Measurements from ENCODE around the gene SPACA7.

The SPACA7 gene

DNA sequence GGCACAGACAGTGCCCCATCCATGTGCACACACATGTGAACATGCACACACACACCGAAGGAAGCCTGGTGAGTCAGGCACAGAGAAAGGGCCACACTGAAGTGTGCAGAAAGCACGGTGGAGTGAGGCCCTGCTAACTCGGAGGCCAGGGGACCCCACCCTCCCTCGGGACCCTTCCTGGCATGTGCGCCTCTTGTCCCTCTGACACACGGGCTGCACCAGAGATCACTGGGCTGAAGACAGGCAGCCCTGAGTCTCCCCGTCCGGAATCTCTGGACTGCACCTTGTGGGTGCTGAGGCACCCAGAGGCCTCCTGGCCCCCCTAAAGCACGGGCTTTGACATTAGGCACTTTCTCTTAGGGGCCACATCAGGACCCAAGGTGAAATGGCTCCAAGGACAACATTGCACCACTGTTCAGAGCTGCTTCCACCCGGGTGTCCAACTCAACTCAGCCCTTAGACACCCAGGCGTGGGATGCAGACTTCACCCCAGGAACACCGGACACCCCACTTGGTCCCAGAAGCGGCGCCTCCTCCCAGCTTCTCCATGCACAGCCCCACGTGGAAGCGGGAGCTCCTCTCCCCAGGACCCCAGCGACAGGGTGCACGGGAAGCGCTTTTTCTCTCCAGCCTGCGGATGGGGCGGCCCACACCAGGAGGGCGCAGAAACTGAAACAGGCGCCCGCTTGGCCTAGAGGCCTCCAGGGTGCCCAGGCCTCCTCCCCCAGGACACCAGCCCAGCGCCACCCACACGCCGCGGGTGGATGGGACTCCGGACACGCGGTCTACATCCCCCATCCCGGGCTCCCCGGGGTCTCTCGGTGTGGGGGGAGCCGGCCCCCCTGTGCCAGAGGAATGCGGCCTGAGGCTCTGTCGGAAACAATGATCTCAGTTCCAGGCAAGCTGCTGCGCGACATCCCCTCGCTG lies 90.2 kb downstream of the SPACA7 start:
- Histone ChIP-seq H3K4me3 (ENCODE audit: low read length) (no peak overlapping the region), H3K4me1 (ENCODE audit: control insufficient read depth, insufficient read depth, low read length) (no peaks in the 10 kb centered on the region), H3K36me3 (ENCODE audit: control insufficient read depth, insufficient read depth, low read length) (no peaks in the 10 kb centered on the region), H3K27ac (ENCODE audit: low read depth, low read length) (no peak overlapping the region), H3K27me3 (ENCODE audit: control insufficient read depth, insufficient read depth, low read length) (no peaks in the 10 kb centered on the region), H3K9ac (ENCODE audit: low read length) (no peak overlapping the region)

DNA sequence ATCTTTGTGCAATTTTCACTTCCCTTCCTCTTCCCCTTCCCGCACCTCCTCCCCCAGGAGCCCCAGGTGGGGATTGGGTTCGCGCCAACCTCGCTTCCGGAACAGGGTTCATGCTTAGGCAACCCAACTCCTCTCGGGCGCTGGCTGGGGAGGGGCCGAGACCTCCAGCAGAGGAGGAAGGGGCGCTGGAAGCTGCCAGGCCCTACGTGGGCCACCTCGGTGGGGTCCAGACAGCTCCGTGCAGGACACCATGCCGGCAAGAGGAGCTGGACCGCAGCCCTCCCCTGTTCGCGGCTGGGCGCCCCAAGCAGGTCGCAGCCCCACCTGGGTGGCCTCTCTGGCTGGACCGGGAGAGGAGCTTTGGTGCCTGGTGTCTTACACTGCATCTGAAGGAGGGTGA lies 91.1 kb downstream of the SPACA7 start:
- Histone ChIP-seq H3K4me1 (ENCODE audit: control insufficient read depth, insufficient read depth, low read length) (no peaks in the 10 kb centered on the region), H3K27me3 (ENCODE audit: control insufficient read depth, insufficient read depth, low read length) (no peaks in the 10 kb centered on the region), H3K4me3 (ENCODE audit: low read length) (no peak overlapping the region), H3K27ac (ENCODE audit: low read depth, low read length) (no peak overlapping the region), H3K36me3 (ENCODE audit: control insufficient read depth, insufficient read depth, low read length) (no peaks in the 10 kb centered on the region), H3K9ac (ENCODE audit: low read length) (no peak overlapping the region)

DNA sequence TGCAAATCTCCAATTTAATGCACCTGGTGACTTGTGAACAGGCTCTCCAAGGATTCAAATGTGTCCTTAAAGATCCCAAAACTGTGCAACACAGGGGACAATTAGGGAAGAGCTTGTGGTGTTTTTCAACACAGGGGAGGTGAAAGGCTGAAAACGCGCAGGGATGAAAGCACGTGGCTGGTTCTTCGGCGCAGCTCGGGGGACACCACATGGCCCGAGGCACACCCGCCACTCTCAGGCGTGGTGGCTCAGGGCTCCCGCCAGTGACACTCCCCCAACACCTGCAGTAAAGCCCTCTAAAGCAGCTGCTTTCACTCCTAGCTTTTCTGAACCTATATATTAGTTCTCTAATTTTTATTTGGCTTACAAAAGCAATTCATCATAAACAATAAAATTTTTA lies 91.9 kb downstream of the SPACA7 start:
- no peaks in the 10 kb centered on the region for H3K27me3 ChIP-seq (ENCODE audit: control insufficient read depth, insufficient read depth, low read length)
- H3K4me1 ChIP-seq (ENCODE audit: control insufficient read depth, insufficient read depth, low read length): no peaks in the 10 kb centered on the region
- H3K4me3 ChIP-seq (ENCODE audit: low read length): no peak overlapping the region
- H3K27ac ChIP-seq (ENCODE audit: low read depth, low read length): no peak overlapping the region
- H3K9ac ChIP-seq (ENCODE audit: low read length): no peak overlapping the region
- no peaks in the 10 kb centered on the region for H3K36me3 ChIP-seq (ENCODE audit: control insufficient read depth, insufficient read depth, low read length)

GRCh38 chr13:112469071-112469745 lies 93.1 kb downstream of the SPACA7 start:
- Histone ChIP-seq H3K36me3 (ENCODE audit: control insufficient read depth, insufficient read depth, low read length) (no peaks in the 10 kb centered on the region), H3K4me3 (ENCODE audit: low read length) (no peak overlapping the region), H3K4me1 (ENCODE audit: control insufficient read depth, insufficient read depth, low read length) (no peaks in the 10 kb centered on the region), H3K9ac (ENCODE audit: low read length) (no peak overlapping the region), H3K27me3 (ENCODE audit: control insufficient read depth, insufficient read depth, low read length) (no peaks in the 10 kb centered on the region), H3K27ac (ENCODE audit: low read depth, low read length) (no peak overlapping the region)

- no peaks in the 10 kb centered on the region for H3K36me3 ChIP-seq (ENCODE audit: control insufficient read depth, insufficient read depth, low read length)
- no peaks in the 10 kb centered on the region for H3K4me1 ChIP-seq (ENCODE audit: control insufficient read depth, insufficient read depth, low read length)
- no peak overlapping the region for H3K27ac ChIP-seq (ENCODE audit: low read depth, low read length)
- H3K4me3 ChIP-seq (ENCODE audit: low read length): no peak overlapping the region
- no peaks in the 10 kb centered on the region for H3K27me3 ChIP-seq (ENCODE audit: control insufficient read depth, insufficient read depth, low read length)
- no peak overlapping the region for H3K9ac ChIP-seq (ENCODE audit: low read length)
These were observed 97.7 kb downstream of the SPACA7 start for GRCh38 chr13:112473818-112474217.

GRCh38 chr13:112474869-112475268 lies 98.7 kb downstream of the SPACA7 start:
- no peaks in the 10 kb centered on the region for H3K27me3 ChIP-seq (ENCODE audit: control insufficient read depth, insufficient read depth, low read length)
- no peak overlapping the region for H3K27ac ChIP-seq (ENCODE audit: low read depth, low read length)
- H3K4me3 ChIP-seq (ENCODE audit: low read length): no peak overlapping the region
- H3K4me1 ChIP-seq (ENCODE audit: control insufficient read depth, insufficient read depth, low read length): no peaks in the 10 kb centered on the region
- no peaks in the 10 kb centered on the region for H3K36me3 ChIP-seq (ENCODE audit: control insufficient read depth, insufficient read depth, low read length)
- no peak overlapping the region for H3K9ac ChIP-seq (ENCODE audit: low read length)

GRCh38 chr13:112475889-112476288 lies 99.7 kb downstream of the SPACA7 start:
- Histone ChIP-seq H3K27ac (ENCODE audit: low read depth, low read length) (no peak overlapping the region), H3K4me1 (ENCODE audit: control insufficient read depth, insufficient read depth, low read length) (no peaks in the 10 kb centered on the region), H3K36me3 (ENCODE audit: control insufficient read depth, insufficient read depth, low read length) (no peaks in the 10 kb centered on the region), H3K4me3 (ENCODE audit: low read length) (no peak overlapping the region), H3K9ac (ENCODE audit: low read length) (no peak overlapping the region), H3K27me3 (ENCODE audit: control insufficient read depth, insufficient read depth, low read length) (no peaks in the 10 kb centered on the region)

DNA sequence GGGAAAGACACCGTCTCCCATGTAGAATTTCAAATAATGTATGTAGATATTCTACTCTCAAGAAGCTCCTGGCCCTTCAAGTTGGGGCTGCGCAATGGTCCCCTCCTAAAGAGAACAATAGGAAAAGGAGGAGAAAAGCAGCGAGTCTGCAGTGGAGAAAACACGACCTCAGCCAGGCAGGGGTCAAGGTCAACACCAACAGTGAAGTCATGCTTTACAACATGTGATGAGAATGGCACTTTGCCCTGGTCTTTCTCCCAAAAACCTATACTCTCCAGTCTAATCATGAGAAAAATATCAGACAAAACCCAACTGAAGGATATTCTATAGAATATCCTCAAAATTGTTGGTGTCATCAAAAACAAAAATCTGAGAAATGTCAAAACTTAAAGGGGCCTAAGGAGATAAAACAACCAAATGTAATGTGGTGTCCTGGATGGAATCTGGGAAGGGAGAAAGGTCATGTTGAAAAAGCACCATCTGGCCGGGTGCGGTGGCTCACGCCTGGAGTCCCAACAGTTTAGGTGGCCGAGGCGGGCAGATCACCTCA lies 101.0 kb downstream of the SPACA7 start:
- H3K27ac ChIP-seq (ENCODE audit: low read depth, low read length): no peak overlapping the region
- no peaks in the 10 kb centered on the region for H3K4me1 ChIP-seq (ENCODE audit: control insufficient read depth, insufficient read depth, low read length)
- H3K36me3 ChIP-seq (ENCODE audit: control insufficient read depth, insufficient read depth, low read length): no peaks in the 10 kb centered on the region
- H3K4me3 ChIP-seq (ENCODE audit: low read length): no peak overlapping the region
- H3K9ac ChIP-seq (ENCODE audit: low read length): no peak overlapping the region
- H3K27me3 ChIP-seq (ENCODE audit: control insufficient read depth, insufficient read depth, low read length): no peaks in the 10 kb centered on the region

GRCh38 chr13:112479389-112479788 lies 103.2 kb downstream of the SPACA7 start:
- no peak overlapping the region for H3K27ac ChIP-seq (ENCODE audit: low read depth, low read length)
- H3K4me3 ChIP-seq (ENCODE audit: low read length): no peak overlapping the region
- no peaks in the 10 kb centered on the region for H3K4me1 ChIP-seq (ENCODE audit: control insufficient read depth, insufficient read depth, low read length)
- no peaks in the 10 kb centered on the region for H3K36me3 ChIP-seq (ENCODE audit: control insufficient read depth, insufficient read depth, low read length)
- H3K9ac ChIP-seq (ENCODE audit: low read length): no peak overlapping the region
- H3K27me3 ChIP-seq (ENCODE audit: control insufficient read depth, insufficient read depth, low read length): no peaks in the 10 kb centered on the region

- no peaks in the 10 kb centered on the region for H3K36me3 ChIP-seq (ENCODE audit: control insufficient read depth, insufficient read depth, low read length)
- no peak overlapping the region for H3K4me3 ChIP-seq (ENCODE audit: low read length)
- no peaks in the 10 kb centered on the region for H3K27me3 ChIP-seq (ENCODE audit: control insufficient read depth, insufficient read depth, low read length)
- no peak overlapping the region for H3K9ac ChIP-seq (ENCODE audit: low read length)
- H3K4me1 ChIP-seq (ENCODE audit: control insufficient read depth, insufficient read depth, low read length): no peaks in the 10 kb centered on the region
- no peak overlapping the region for H3K27ac ChIP-seq (ENCODE audit: low read depth, low read length)
These were observed 105.3 kb downstream of the SPACA7 start for GRCh38 chr13:112481458-112481857.

GRCh38 chr13:112483299-112483698 lies 107.1 kb downstream of the SPACA7 start:
- Histone ChIP-seq H3K9ac (ENCODE audit: low read length) (no peak overlapping the region), H3K4me1 (ENCODE audit: control insufficient read depth, insufficient read depth, low read length) (no peaks in the 10 kb centered on the region), H3K36me3 (ENCODE audit: control insufficient read depth, insufficient read depth, low read length) (no peaks in the 10 kb centered on the region), H3K27me3 (ENCODE audit: control insufficient read depth, insufficient read depth, low read length) (no peaks in the 10 kb centered on the region), H3K4me3 (ENCODE audit: low read length) (no peak overlapping the region), H3K27ac (ENCODE audit: low read depth, low read length) (no peak overlapping the region)
